ENCODE measurements around the gene ENDOU. TPM values are rescaled to one million over a fixed set of nuclear protein-coding genes. Genes with fewer than 3 reads are reported as not detected.
A peak's percentile ranks its signal among the peaks of the same experiment; 100 is the strongest.

Gene ENDOU
- total and polyA plus RNA-seq, 2 donors (not counting 1 experiment from before 2014, with no cell fraction given): 0.09 to 0.17 TPM

DNA sequence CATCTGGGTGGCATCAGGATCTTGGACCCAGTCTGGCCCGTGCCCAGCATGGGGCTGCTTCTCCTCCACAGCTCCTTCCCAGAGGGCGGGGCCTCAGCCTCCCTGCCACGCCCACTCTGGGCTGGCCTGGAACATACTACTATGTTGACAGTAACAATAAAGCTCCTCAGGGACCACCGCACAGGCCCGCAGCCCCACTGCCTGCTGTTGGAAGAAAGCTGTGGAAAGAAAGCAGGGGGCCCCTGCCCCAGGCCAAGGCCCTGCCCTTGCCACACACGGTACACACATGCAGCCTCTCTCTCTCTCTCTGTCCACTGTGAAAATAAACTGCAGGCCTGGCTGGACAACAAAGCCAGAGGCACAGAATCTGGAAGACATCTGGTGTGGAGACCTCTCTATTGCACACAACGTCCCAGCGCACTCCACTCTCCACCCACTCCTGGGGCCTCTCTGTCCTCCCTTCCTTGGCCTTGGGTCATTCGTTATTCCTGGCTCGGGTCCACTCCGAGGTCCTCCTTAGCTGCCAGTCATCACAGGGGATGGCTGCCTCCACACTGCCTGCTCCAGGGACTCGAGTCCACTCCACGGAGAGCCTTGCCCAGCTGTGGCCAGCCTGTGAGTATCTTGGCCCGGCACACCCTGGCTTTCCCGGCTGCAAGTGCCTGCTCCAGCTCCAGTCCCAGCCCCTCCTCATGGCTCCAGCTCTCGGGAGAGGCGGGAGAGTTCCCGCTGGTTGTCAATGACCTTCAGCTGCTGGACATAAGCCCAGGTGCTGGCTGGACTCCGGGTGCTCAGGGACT, 11.8 kb upstream of the ENDOU start:
- TF ChIP-seq, protein P1, sequence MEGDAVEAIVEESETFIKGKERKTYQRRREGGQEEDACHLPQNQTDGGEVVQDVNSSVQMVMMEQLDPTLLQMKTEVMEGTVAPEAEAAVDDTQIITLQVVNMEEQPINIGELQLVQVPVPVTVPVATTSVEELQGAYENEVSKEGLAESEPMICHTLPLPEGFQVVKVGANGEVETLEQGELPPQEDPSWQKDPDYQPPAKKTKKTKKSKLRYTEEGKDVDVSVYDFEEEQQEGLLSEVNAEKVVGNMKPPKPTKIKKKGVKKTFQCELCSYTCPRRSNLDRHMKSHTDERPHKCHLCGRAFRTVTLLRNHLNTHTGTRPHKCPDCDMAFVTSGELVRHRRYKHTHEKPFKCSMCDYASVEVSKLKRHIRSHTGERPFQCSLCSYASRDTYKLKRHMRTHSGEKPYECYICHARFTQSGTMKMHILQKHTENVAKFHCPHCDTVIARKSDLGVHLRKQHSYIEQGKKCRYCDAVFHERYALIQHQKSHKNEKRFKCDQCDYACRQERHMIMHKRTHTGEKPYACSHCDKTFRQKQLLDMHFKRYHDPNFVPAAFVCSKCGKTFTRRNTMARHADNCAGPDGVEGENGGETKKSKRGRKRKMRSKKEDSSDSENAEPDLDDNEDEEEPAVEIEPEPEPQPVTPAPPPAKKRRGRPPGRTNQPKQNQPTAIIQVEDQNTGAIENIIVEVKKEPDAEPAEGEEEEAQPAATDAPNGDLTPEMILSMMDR (conservative IDR thresholded peaks at IDR 0.05 in 1 of 2, IDR thresholded peaks at IDR 0.05 in 1 of 2; ENCODE audit: low read depth in 1 of 2, low read length in 2 of 2): no peak
- TF ChIP-seq EZH2 (IDR thresholded peaks at IDR 0.05; ENCODE audit: low read length, missing control alignments): no peak
- H3K27me3 ChIP-seq (ENCODE audit: control insufficient read depth, insufficient read depth, low read length): no peaks in the 10 kb centered on the region
- DNase-seq (ENCODE audit: low read depth in 2 of 2): peak; percentile 31 to 93
- H3K4me1 ChIP-seq (ENCODE audit: control insufficient read depth, extremely low read depth, insufficient read depth, low read length): peaks cover 18% of the 10 kb centered on the region
- H3K9ac ChIP-seq (ENCODE audit: insufficient read depth, low read length): no peak overlapping the region
- H3K36me3 ChIP-seq (ENCODE audit: control insufficient read depth, insufficient read depth, low read length): no peaks in the 10 kb centered on the region
- H3K79me2 ChIP-seq (ENCODE audit: control insufficient read depth, insufficient read depth, low read length): no peaks in the 10 kb centered on the region
- no peaks in the 10 kb centered on the region for H3K9me3 ChIP-seq (ENCODE audit: control insufficient read depth, insufficient read depth, low read depth, low read length)
- peak overlapping the region in 1 of 4 experiments; percentile 31 for H3K4me3 ChIP-seq (replicated peaks in 1 of 4; ENCODE audit: control extremely low read depth in 1 of 4, insufficient read depth in 1 of 4, low read depth in 3 of 4, low read length in 4 of 4)
- peak overlapping the region; percentile 78 for H3K4me2 ChIP-seq (ENCODE audit: extremely low read depth, insufficient read depth, low read length)
- H3K27ac ChIP-seq (ENCODE audit: insufficient read depth, low read length): peak overlapping the region; percentile 39
- H4K20me1 ChIP-seq (ENCODE audit: control insufficient read depth, extremely low read depth, insufficient read depth, low read length): no peaks in the 10 kb centered on the region
- H2AFZ ChIP-seq (ENCODE audit: low read length): peak overlapping the region; percentile 77

- Histone ChIP-seq H4K20me1 (ENCODE audit: control insufficient read depth, extremely low read depth, insufficient read depth, low read length) (no peaks in the 10 kb centered on the region), H3K4me2 (ENCODE audit: extremely low read depth, insufficient read depth, low read length) (no peak overlapping the region), H3K4me1 (ENCODE audit: control insufficient read depth, extremely low read depth, insufficient read depth, low read length) (peaks cover 18% of the 10 kb centered on the region), H3K79me2 (ENCODE audit: control insufficient read depth, insufficient read depth, low read length) (no peaks in the 10 kb centered on the region), H3K4me3 (replicated peaks in 1 of 4; ENCODE audit: control extremely low read depth in 1 of 4, insufficient read depth in 1 of 4, low read depth in 3 of 4, low read length in 4 of 4) (no peak overlapping the region), H3K9ac (ENCODE audit: insufficient read depth, low read length) (no peak overlapping the region), H3K27ac (ENCODE audit: insufficient read depth, low read length) (no peak overlapping the region), H3K27me3 (ENCODE audit: control insufficient read depth, insufficient read depth, low read length) (no peaks in the 10 kb centered on the region), H3K36me3 (ENCODE audit: control insufficient read depth, insufficient read depth, low read length) (no peaks in the 10 kb centered on the region), H3K9me3 (ENCODE audit: control insufficient read depth, insufficient read depth, low read depth, low read length) (no peaks in the 10 kb centered on the region), H2AFZ (ENCODE audit: low read length) (no peak overlapping the region)
- no peak for DNase-seq (ENCODE audit: low read depth in 2 of 2)
- no peak for TF ChIP-seq EZH2 (IDR thresholded peaks at IDR 0.05; ENCODE audit: low read length, missing control alignments)
- TF ChIP-seq, protein P1 (conservative IDR thresholded peaks at IDR 0.05 in 1 of 2, IDR thresholded peaks at IDR 0.05 in 1 of 2; ENCODE audit: low read depth in 1 of 2, low read length in 2 of 2): no peak
These were observed 10.9 kb upstream of the ENDOU start for GRCh38 chr12:47736216-47736615.

DNA sequence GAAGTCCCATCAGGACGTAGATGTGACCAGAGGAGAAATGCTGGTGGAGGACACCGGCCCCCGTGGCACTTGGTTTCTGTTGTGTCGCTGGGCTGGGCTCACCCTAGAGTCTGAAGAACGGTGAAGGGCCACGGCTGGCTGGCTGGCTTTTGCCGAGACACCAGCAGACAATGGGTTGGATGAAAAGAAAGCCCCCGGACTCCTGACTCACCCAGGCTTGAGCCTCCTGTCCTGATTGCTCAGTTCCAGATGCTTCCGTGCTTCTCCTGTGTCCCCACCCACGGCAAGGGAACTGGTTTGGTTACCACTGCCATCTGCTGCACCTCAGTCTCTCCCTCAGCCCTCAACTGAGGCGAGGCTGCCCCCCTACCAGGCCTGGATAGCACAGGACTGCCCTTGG, 10.4 kb upstream of the ENDOU start:
- H3K9ac ChIP-seq (ENCODE audit: insufficient read depth, low read length): no peak overlapping the region
- TF ChIP-seq, protein P1 (conservative IDR thresholded peaks at IDR 0.05 in 1 of 2, IDR thresholded peaks at IDR 0.05 in 1 of 2; ENCODE audit: low read depth in 1 of 2, low read length in 2 of 2): no peak
- no peak for TF ChIP-seq EZH2 (IDR thresholded peaks at IDR 0.05; ENCODE audit: low read length, missing control alignments)
- H2AFZ ChIP-seq (ENCODE audit: low read length): no peak overlapping the region
- peak in 1 of 2 donors; percentile 25 for DNase-seq (ENCODE audit: low read depth in 2 of 2)
- H3K27ac ChIP-seq (ENCODE audit: insufficient read depth, low read length): no peak overlapping the region
- H3K79me2 ChIP-seq (ENCODE audit: control insufficient read depth, insufficient read depth, low read length): no peaks in the 10 kb centered on the region
- no peak overlapping the region for H3K4me3 ChIP-seq (replicated peaks in 1 of 4; ENCODE audit: control extremely low read depth in 1 of 4, insufficient read depth in 1 of 4, low read depth in 3 of 4, low read length in 4 of 4)
- no peaks in the 10 kb centered on the region for H3K36me3 ChIP-seq (ENCODE audit: control insufficient read depth, insufficient read depth, low read length)
- peaks cover 18% of the 10 kb centered on the region for H3K4me1 ChIP-seq (ENCODE audit: control insufficient read depth, extremely low read depth, insufficient read depth, low read length)
- no peaks in the 10 kb centered on the region for H3K27me3 ChIP-seq (ENCODE audit: control insufficient read depth, insufficient read depth, low read length)
- H4K20me1 ChIP-seq (ENCODE audit: control insufficient read depth, extremely low read depth, insufficient read depth, low read length): no peaks in the 10 kb centered on the region
- no peaks in the 10 kb centered on the region for H3K9me3 ChIP-seq (ENCODE audit: control insufficient read depth, insufficient read depth, low read depth, low read length)
- H3K4me2 ChIP-seq (ENCODE audit: extremely low read depth, insufficient read depth, low read length): no peak overlapping the region
